Choroid plexus epithelial cell (primary cell): ENCODE measurements around the gene PROM2.

Source experiments
- DNase-seq: peaks from one replicate; pipeline ENCODE4 v3.0.0-alpha.2; 2010; ENCODE audit warnings: low read depth
- H3K4me3 ChIP-seq: 2 replicates; pipeline ENCODE4 v1.5.1; 2011; ENCODE audit warnings: low read depth, mild to moderate bottlenecking, control low read depth, low read length, moderate library complexity
- TF ChIP-seq, protein P1 (sequence below): conservative IDR thresholded peaks from 2 replicates; pipeline ENCODE4 v1.5.1; 2011; ENCODE audit warnings: low read depth, mild to moderate bottlenecking, control low read depth, inconsistent platforms, low read length, moderate library complexity

The PROM2 gene

DNA sequence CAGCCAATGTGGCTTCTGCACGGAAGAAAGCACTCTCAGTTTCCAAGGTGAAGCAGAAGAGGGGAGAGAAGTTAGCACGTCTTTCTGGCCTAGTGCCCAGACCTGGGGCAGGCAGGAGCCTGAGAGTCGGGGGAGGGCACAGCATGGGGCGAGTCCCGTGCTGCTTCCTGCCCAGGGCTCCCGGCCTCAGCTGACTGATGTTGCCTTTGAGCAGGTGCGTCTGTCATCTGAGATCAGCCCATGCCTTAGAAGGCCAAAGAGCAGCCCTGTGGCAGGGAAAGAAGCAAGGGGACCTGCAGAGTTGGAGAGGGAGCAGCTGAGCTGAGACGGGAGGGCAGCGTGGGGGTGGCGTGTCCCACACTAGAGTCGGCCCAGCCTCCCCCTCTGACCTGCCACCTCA lies 26.2 kb downstream of the PROM2 start:
- TF ChIP-seq, protein P1, sequence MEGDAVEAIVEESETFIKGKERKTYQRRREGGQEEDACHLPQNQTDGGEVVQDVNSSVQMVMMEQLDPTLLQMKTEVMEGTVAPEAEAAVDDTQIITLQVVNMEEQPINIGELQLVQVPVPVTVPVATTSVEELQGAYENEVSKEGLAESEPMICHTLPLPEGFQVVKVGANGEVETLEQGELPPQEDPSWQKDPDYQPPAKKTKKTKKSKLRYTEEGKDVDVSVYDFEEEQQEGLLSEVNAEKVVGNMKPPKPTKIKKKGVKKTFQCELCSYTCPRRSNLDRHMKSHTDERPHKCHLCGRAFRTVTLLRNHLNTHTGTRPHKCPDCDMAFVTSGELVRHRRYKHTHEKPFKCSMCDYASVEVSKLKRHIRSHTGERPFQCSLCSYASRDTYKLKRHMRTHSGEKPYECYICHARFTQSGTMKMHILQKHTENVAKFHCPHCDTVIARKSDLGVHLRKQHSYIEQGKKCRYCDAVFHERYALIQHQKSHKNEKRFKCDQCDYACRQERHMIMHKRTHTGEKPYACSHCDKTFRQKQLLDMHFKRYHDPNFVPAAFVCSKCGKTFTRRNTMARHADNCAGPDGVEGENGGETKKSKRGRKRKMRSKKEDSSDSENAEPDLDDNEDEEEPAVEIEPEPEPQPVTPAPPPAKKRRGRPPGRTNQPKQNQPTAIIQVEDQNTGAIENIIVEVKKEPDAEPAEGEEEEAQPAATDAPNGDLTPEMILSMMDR = no peak
- DNase-seq = peak; percentile 18
- no peak overlapping the region for H3K4me3 ChIP-seq

DNA sequence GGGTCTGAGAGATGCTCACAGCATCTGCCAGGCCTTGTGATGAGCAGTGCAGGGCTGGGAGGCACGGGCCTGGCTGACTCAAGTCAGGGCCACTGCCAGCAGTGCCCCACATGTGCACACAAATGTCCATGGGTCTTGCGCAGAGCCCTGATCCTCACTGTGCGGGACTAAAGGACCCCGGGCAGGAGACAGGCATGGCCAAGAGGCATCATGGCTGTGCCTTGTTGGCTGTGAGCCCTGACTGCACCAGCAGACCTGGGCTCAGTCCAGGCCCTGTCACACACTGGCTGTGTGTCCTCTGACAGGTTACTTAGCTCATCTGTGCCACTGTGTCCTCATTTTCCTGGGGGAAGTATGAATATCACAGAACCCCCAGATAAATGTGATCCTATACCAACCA lies 26.9 kb downstream of the PROM2 start:
- DNase-seq = no peak
- TF ChIP-seq, protein P1 = no peak
- H3K4me3 ChIP-seq = no peak overlapping the region

DNA sequence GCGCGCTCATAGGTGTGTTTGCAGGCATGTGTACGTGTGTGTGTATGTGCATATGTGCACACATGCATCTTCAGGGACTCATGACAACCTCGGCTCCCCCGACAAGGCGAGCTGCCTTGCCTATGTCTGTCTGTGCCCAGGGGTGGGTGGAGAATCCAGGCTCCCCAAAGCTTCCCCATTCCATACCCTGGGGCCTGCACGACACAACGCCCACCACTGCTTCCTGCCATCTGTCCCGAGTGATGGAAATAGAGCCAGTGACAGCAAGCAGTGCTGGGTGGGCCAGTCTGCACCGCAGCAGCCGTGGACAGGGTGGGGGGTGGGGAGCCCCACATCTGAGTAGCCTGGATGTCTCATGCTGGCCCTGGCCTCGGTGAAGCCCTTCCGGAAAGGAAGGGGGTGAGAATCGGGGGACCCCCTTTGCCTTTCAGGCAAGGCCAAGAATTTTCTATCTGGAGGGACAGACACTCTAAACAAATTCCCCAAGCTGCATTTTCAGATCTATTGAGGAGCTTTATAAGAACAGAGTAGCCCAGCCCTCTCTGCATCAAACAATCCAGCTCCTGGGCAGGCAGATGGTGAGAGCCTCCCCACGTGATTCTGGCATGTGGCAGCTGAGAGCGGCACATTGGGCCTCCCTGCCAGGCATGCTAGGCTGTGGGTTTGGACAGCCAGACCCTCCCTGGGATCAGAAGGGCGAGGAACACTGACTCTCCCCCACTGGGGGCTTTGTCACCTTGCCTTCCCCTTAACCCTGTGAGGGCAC lies 27.8 kb downstream of the PROM2 start:
- DNase-seq = no peak
- no peak overlapping the region for H3K4me3 ChIP-seq
- TF ChIP-seq, protein P1 = no peak

DNA sequence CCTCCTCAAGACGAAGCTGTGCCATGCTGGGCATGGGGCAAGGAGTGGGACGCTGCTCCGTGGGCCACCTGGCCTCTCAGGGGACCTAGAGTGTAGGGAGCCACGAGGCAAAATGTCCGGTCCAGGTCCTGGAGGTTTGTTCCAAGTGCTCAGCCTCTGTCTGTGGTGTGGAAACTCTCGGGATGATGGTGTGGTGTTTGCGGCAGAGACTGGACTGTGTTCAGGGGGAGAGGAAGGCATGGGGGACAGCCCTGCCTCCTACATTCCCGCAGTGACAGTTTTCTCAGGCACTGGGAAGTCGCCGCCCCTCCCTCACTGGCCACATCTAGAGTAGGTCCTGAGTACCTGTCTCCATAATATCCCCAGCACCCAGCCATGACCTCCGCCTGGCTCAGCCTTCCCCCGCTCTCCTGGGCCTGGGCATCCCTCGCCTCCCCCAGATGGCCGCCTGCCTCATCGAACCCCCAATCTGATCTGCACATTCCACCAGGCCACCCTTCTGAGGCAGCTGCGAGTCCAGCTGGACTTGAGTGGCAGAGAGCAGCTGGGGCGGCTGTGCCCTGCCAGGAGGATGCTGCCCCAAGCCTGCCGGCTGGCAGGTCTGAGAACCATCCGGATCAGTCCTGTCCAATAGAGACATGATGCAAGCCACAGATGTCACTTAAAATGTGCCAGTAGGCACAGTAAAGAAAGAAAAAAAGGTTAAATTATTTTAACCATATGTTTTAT lies 29.1 kb downstream of the PROM2 start:
- TF ChIP-seq, protein P1 = no peak
- DNase-seq = no peak
- H3K4me3 ChIP-seq = no peak overlapping the region

DNA sequence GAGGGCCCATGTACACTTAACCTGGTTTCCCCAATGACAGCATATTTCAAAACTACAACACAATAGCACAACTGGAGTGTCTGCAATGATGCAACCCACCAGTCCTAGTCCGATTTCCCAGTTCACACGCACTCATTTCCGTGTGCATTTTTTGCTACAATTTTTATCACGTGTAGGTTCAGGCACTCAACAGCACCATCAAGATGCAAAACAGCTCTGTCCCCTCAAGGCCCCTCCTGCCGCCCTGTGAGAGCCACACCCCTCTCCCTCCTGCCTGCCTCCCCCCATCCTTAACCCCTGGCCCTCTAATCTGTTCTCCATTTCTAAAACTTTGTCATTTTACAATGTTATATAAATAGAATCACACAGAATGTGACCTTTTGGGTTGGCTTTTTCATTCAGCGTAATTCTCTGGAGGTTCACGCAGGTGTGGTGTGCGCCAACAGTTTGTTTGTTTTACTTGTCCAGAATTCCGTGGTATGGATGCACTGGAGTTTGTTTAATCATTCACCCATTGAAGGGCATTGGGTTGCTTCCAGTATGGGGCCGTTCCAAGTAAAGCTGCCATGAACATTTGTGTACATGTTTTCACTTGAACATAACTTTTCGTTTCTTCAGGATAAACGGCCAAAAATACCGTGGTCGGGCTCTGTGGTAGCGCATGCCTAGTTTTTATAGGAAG lies 31.3 kb downstream of the PROM2 start:
- TF ChIP-seq, protein P1 = no peak
- H3K4me3 ChIP-seq = no peak overlapping the region
- DNase-seq = no peak

DNA sequence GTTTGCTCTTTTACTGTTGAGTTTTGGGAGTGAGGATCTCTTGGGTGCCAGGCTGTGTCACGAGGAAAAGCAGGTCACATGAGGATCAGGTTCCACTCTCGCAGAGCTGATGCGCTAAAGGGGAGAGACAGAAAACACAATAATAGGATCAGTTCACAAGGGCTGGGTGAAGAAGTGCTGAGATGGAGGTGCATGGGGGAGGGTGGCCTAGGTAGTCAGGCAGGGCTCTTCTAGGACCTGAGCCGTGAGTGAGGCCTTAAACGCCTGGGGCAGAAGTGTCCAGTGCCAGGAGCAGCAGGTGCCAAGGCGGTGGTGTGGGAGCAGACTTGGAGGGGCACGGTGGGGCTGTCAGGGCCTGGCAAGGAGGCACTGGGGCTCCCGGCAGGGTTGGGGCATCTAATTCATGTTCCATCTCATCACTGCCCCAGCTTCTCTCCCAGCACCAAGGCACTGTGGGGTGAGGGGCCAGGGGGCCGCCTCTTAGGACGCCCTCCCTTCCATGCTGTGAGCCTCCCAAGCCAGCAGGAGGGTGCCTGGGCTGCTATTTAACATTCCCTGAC lies 32.2 kb downstream of the PROM2 start:
- no peak overlapping the region for H3K4me3 ChIP-seq
- TF ChIP-seq, protein P1 = no peak
- no peak for DNase-seq
